Ishikawa (cell line): Measurements from ENCODE around the gene PRKAR1A.

Experiments
- CEBPB ChIP-seq: IDR thresholded peaks from 2 replicates; pipeline ENCODE4 v1.6.1; 2012
- CREB1 ChIP-seq: IDR thresholded peaks from 2 replicates; pipeline ENCODE4 v1.6.1; 2012; ENCODE audit warnings: low read depth
- EGR1 ChIP-seq: IDR thresholded peaks from 2 replicates; pipeline ENCODE4 v1.6.1; 2012
- EP300 ChIP-seq: IDR thresholded peaks from 2 replicates; pipeline ENCODE4 v1.6.1; 2012; ENCODE audit warnings: borderline replicate concordance
- FOXM1 ChIP-seq: IDR thresholded peaks from 2 replicates; pipeline ENCODE4 v1.6.1; 2012; ENCODE audit warnings: low read depth, borderline replicate concordance
- NFIC ChIP-seq: IDR thresholded peaks from 2 replicates; pipeline ENCODE4 v1.6.1; 2012
- RAD21 ChIP-seq: IDR thresholded peaks from 2 replicates; pipeline ENCODE4 v1.6.1; 2012; ENCODE audit warnings: low read depth
- TAF1 ChIP-seq: IDR thresholded peaks from 2 replicates; pipeline ENCODE4 v1.6.1; 2012; ENCODE audit warnings: low read depth, mild to moderate bottlenecking
- TCF12 ChIP-seq: IDR thresholded peaks from 2 replicates; pipeline ENCODE4 v1.6.1; 2012; ENCODE audit warnings: low read depth
- TEAD4 ChIP-seq: IDR thresholded peaks from 2 replicates; pipeline ENCODE4 v1.6.1; 2012
- YY1 ChIP-seq: IDR thresholded peaks from 2 replicates; pipeline ENCODE4 v1.6.1; 2012; ENCODE audit warnings: low read depth
- ZBTB7A ChIP-seq: IDR thresholded peaks from 2 replicates; pipeline ENCODE4 v1.6.1; 2012; ENCODE audit warnings: low read depth
- TF ChIP-seq, protein P1 (sequence below): IDR thresholded peaks from 2 replicates; pipeline ENCODE4 v1.6.1; 2012
- TF ChIP-seq, protein P2 (sequence below): IDR thresholded peaks from 2 replicates; pipeline ENCODE4 v1.6.1; 2012
- TF ChIP-seq, protein P3 (sequence below): IDR thresholded peaks from 2 replicates; pipeline ENCODE4 v1.6.1; 2012; ENCODE audit warnings: low read depth, mild to moderate bottlenecking

The PRKAR1A gene

DNA sequence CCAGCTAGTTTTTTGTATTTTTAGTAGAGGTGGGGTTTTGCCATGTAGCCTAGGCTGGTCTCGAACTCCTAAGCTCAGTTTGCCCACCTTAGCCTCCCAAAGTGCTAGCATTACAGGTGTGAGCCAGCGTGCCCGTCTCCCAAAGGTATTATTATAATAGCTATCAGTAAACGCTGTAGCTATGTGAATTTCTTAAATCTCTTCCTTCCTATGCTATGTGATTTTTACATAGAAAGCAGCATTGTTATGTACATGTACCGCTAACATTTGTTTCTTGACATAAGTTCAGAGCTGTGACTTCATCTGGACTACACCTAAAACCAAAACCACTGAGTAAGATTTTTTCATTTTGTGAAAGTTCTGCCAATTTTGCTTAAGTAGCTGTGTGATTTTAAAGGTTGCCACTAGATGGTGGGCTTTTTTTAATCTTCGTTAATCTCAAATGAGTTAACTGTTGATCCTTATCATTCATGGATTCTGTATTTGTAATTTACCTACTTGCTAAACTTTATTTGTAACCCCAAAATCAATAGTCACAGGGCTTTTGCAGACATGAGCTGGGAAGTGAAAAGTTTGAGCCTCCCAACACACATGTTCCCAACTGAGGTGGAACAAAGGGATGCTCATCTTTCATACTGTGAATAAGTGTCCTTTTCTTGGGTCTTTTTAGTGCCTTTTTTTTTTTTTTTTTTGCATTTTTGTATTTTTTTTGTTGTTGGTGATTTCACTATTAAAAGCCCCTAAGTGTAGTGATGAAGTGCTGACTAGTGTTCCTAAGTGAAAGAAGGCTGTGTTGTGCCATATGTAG, 21.9 kb downstream of the PRKAR1A start:
- TF ChIP-seq EGR1 (no peak), ZBTB7A (no peak), NFIC (no peak), RAD21 (no peak), TAF1 (no peak), EP300 (no peak), FOXM1 (no peak), TCF12 (no peak), CEBPB (no peak), TEAD4 (no peak), YY1 (no peak), CREB1 (no peak)
- TF ChIP-seq, protein P1, sequence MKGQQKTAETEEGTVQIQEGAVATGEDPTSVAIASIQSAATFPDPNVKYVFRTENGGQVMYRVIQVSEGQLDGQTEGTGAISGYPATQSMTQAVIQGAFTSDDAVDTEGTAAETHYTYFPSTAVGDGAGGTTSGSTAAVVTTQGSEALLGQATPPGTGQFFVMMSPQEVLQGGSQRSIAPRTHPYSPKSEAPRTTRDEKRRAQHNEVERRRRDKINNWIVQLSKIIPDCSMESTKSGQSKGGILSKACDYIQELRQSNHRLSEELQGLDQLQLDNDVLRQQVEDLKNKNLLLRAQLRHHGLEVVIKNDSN: no peak
- TF ChIP-seq, protein P2, sequence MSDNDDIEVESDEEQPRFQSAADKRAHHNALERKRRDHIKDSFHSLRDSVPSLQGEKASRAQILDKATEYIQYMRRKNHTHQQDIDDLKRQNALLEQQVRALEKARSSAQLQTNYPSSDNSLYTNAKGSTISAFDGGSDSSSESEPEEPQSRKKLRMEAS: no peak
- TF ChIP-seq, protein P3, sequence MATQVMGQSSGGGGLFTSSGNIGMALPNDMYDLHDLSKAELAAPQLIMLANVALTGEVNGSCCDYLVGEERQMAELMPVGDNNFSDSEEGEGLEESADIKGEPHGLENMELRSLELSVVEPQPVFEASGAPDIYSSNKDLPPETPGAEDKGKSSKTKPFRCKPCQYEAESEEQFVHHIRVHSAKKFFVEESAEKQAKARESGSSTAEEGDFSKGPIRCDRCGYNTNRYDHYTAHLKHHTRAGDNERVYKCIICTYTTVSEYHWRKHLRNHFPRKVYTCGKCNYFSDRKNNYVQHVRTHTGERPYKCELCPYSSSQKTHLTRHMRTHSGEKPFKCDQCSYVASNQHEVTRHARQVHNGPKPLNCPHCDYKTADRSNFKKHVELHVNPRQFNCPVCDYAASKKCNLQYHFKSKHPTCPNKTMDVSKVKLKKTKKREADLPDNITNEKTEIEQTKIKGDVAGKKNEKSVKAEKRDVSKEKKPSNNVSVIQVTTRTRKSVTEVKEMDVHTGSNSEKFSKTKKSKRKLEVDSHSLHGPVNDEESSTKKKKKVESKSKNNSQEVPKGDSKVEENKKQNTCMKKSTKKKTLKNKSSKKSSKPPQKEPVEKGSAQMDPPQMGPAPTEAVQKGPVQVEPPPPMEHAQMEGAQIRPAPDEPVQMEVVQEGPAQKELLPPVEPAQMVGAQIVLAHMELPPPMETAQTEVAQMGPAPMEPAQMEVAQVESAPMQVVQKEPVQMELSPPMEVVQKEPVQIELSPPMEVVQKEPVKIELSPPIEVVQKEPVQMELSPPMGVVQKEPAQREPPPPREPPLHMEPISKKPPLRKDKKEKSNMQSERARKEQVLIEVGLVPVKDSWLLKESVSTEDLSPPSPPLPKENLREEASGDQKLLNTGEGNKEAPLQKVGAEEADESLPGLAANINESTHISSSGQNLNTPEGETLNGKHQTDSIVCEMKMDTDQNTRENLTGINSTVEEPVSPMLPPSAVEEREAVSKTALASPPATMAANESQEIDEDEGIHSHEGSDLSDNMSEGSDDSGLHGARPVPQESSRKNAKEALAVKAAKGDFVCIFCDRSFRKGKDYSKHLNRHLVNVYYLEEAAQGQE: no peak

- TF ChIP-seq FOXM1 (no peak), CREB1 (no peak), TEAD4 (no peak), TCF12 (no peak), CEBPB (no peak), NFIC (no peak), EP300 (no peak), TAF1 (no peak), RAD21 (no peak)
- TF ChIP-seq, protein P1: no peak
- TF ChIP-seq, protein P2: no peak
These were observed 22.5 kb downstream of the PRKAR1A start for GRCh38 chr17:68534695-68535088.

DNA sequence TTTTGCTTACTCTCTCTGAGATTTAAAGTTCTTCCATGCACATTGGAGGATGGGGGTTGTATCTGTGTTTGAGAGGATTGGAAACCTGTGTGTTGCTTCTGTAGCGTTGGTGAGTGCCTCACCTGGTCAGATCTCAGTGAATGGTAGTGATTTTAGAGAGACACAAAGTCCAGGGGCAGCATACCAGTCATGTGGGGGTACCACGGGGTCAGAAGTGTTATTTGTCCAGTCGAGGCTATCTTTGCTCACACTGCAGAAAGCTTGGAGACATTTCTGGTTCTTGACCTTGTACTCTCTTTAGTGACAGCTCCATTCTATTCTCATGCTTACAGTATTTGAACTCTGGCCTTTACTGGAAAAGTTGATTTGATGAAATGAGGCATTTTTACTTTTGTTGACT, 23.7 kb downstream of the PRKAR1A start:
- TF ChIP-seq TEAD4 (no peak), YY1 (no peak), RAD21 (no peak), TAF1 (no peak), NFIC (no peak), CEBPB (no peak), FOXM1 (no peak), EGR1 (no peak), CREB1 (no peak), EP300 (no peak), ZBTB7A (no peak), TCF12 (no peak)
- TF ChIP-seq, protein P1: no peak
- TF ChIP-seq, protein P2: no peak
- TF ChIP-seq, protein P3: no peak

- TF ChIP-seq YY1 (no peak), EP300 (no peak), TCF12 (no peak), EGR1 (no peak), CREB1 (no peak)
These were observed 27.6 kb downstream of the PRKAR1A start for GRCh38 chr17:68539548-68540467.

GRCh38 chr17:68540981-68541380, 28.8 kb downstream of the PRKAR1A start:
- TF ChIP-seq EP300 (no peak), NFIC (no peak), YY1 (no peak), ZBTB7A (no peak), EGR1 (no peak), FOXM1 (no peak), RAD21 (no peak), TEAD4 (no peak), CEBPB (no peak)
- TF ChIP-seq, protein P1: no peak
- TF ChIP-seq, protein P3: no peak
